Activated T-cell treated with anti-CD3 and anti-CD28 coated beads for 1 hour (primary cell): ENCODE results near the gene MARS1.
"Not testable (repeated sequence)": the region's sequence is repeated elsewhere in the genome, so short reads cannot be mapped to it uniquely, and the experiment has no call there.

ENCODE experiments used
- DNase-seq: peaks from one replicate; pipeline ENCODE4 v3.0.0-alpha.2; 2020; ENCODE audit warnings: low read depth

The MARS1 gene

GRCh38 chr12:57495051-57495701 is 7.3 kb downstream of the MARS1 start:
- DNase-seq: not testable (repeated sequence)

GRCh38 chr12:57496822-57497221 is 9.0 kb downstream of the MARS1 start:
- DNase-seq: no peak

- DNase-seq: no peak
Measured at GRCh38 chr12:57497223-57498131, 9.6 kb downstream of the MARS1 start.

GRCh38 chr12:57498132-57498502 is 10.2 kb downstream of the MARS1 start:
- DNase-seq: no peak

GRCh38 chr12:57498571-57498970 is 10.7 kb downstream of the MARS1 start:
- DNase-seq: no peak

- DNase-seq: no peak
Measured at GRCh38 chr12:57500213-57500612, 12.3 kb downstream of the MARS1 start.

GRCh38 chr12:57502311-57502969 is 14.6 kb downstream of the MARS1 start:
- not testable (repeated sequence) for DNase-seq

- not testable (repeated sequence) for DNase-seq
Measured at GRCh38 chr12:57506541-57506940, 18.7 kb downstream of the MARS1 start.

- not testable (repeated sequence) for DNase-seq
Measured at GRCh38 chr12:57507796-57508195, 19.9 kb downstream of the MARS1 start.

GRCh38 chr12:57511161-57511560 is 23.3 kb downstream of the MARS1 start:
- DNase-seq: no peak

GRCh38 chr12:57511588-57512325 is 23.9 kb downstream of the MARS1 start:
- DNase-seq: no peak

GRCh38 chr12:57512665-57513064 is 24.8 kb downstream of the MARS1 start:
- no peak for DNase-seq

GRCh38 chr12:57513266-57513665 is 25.4 kb downstream of the MARS1 start:
- no peak for DNase-seq

GRCh38 chr12:57513677-57514076 is 25.8 kb downstream of the MARS1 start:
- DNase-seq: not testable (repeated sequence)

GRCh38 chr12:57514246-57514645 is 26.4 kb downstream of the MARS1 start:
- DNase-seq: not testable (repeated sequence)

- DNase-seq: no peak
Measured at GRCh38 chr12:57514720-57515407, 27.0 kb downstream of the MARS1 start.

GRCh38 chr12:57515408-57515933 is 27.6 kb downstream of the MARS1 start:
- DNase-seq: no peak

GRCh38 chr12:57515934-57516541 is 28.2 kb downstream of the MARS1 start:
- no peak for DNase-seq

GRCh38 chr12:57516617-57517153 is 28.8 kb downstream of the MARS1 start:
- DNase-seq: no peak

GRCh38 chr12:57517187-57517586 is 29.3 kb downstream of the MARS1 start:
- DNase-seq: no peak
